A549 (cell line): ENCODE measurements around the gene GALNT7. TPM values are rescaled to one million over a fixed set of nuclear protein-coding genes. Genes with fewer than 3 reads are reported as not detected.

Experiments
- ATAC-seq, 2 experiments: fragments of 200-7000 bp in 1 of 2; fragments of >200 bp in 1 of 2; cut with Nextera tagmentation in 1 of 2; cut with Tn5 transposase in 1 of 2; 3 replicates each; pipeline versions ENCODE4 v1.8.0 to v1.9.1; 2018 to 2020; ENCODE audit warnings: mild to moderate bottlenecking in 1 of 2, moderate library complexity in 1 of 2
- CTCF ChIA-PET: fragments of 300-600 bp; sonication (Branson Sonifier 250); formaldehyde crosslinking; extraction: SDS; loops from one replicate; lab custom pipeline; 2021; ENCODE audit warnings: antibody characterized with exemption, inconsistent platforms; lab: Yijun Ruan, JAX
- POLR2A ChIA-PET: fragments of 350-600 bp; formaldehyde crosslinking; extraction: SDS; loops from one replicate; lab custom pipeline; 2021; ENCODE audit warnings: antibody characterized with exemption, inconsistent platforms; lab: Yijun Ruan, JAX
- DNase-seq, 2 experiments: peaks; one replicate each; pipeline versions ENCODE4 v3.0.0 to v3.0.0-alpha.2; 2011 to 2016; ENCODE audit warnings: low read depth in 1 of 2, low spot score in 1 of 2
- FAIRE-seq: peaks from 2 replicates; lab custom pipeline; 2011; peaks lifted over from hg19 to GRCh38; lab: Jason Lieb, UNC
- H3K27ac ChIP-seq, 2 experiments: fragments of >200 bp; sonication (Bioruptor Twin); formaldehyde crosslinking; 3 replicates each; pipeline ENCODE4 v1.5.1; 2016 to 2017
- H3K4me1 ChIP-seq: fragments of >200 bp; sonication (Bioruptor Twin); formaldehyde crosslinking; 3 replicates; pipeline ENCODE4 v1.6.1; 2016
- H3K4me2 ChIP-seq: fragments of >200 bp; sonication (Bioruptor Twin); formaldehyde crosslinking; 3 replicates; pipeline ENCODE4 v1.6.1; 2016
- H3K4me3 ChIP-seq: fragments of >200 bp; sonication (Bioruptor Twin); formaldehyde crosslinking; 3 replicates; pipeline ENCODE4 v1.5.1; 2016
- H3K9me3 ChIP-seq: fragments of >200 bp; sonication (Bioruptor Twin); formaldehyde crosslinking; 3 replicates; pipeline ENCODE4 v1.6.1; 2016
- CBX8 ChIP-seq: fragments of 200-600 bp; sonication (generic); IDR thresholded peaks from 2 replicates; pipeline ENCODE4 v1.6.1; 2016
- FOSL2 ChIP-seq, 2 experiments: fragments of 450-650 bp in 1 of 2; fragments of >200 bp in 1 of 2; sonication (Bioruptor Twin) in 1 of 2; formaldehyde crosslinking; IDR thresholded peaks; 2 replicates each; pipeline versions ENCODE4 v1.5.0 to v1.6.1; 2016 to 2020; ENCODE audit warnings: mild to moderate bottlenecking in 1 of 2, moderate library complexity in 1 of 2
- GATA3 ChIP-seq: IDR thresholded peaks from 2 replicates; pipeline ENCODE4 v1.6.1; 2012; ENCODE audit warnings: borderline replicate concordance
- HDAC2 ChIP-seq: fragments of 200-600 bp; sonication (generic); IDR thresholded peaks from 2 replicates; pipeline ENCODE4 v1.6.1; 2016
- HEYL ChIP-seq: fragments of 250-450 bp; sonication (Bioruptor Pico); IDR thresholded peaks from 2 replicates; pipeline ENCODE4 v1.8.0; 2021; ENCODE audit warnings: mild to moderate bottlenecking, moderate library complexity
- HOXA7 ChIP-seq: fragments of 250-450 bp; sonication (Bioruptor Pico); IDR thresholded peaks from 2 replicates; pipeline ENCODE4 v1.5.0; 2020; ENCODE audit warnings: mild to moderate bottlenecking, moderate library complexity
- HOXB13 ChIP-seq: fragments of 250-450 bp; sonication (Bioruptor Pico); IDR thresholded peaks from 2 replicates; pipeline ENCODE4 v1.5.0; 2020; ENCODE audit warnings: low read depth, mild to moderate bottlenecking, moderate library complexity
- JUN ChIP-seq, 2 experiments: fragments of >200 bp; sonication (Bioruptor Twin); formaldehyde crosslinking; IDR thresholded peaks; 2 replicates in 1 of 2; 3 replicates in 1 of 2; pipeline ENCODE4 v1.6.1; 2016 to 2017
- KDM1A ChIP-seq: fragments of 200-600 bp; sonication (generic); IDR thresholded peaks from 2 replicates; pipeline ENCODE4 v1.6.1; 2016; ENCODE audit warnings: low read depth, mild to moderate bottlenecking
- KDM5A ChIP-seq: fragments of 200-600 bp; sonication (generic); IDR thresholded peaks from 2 replicates; pipeline ENCODE4 v1.6.1; 2016; ENCODE audit warnings: antibody characterized with exemption, mild to moderate bottlenecking
- MAFK ChIP-seq: fragments of 450-650 bp; IDR thresholded peaks from 2 replicates; pipeline ENCODE4 v1.6.1; 2014; ENCODE audit not compliant: partially characterized antibody
- MAZ ChIP-seq: fragments of 150-350 bp; IDR thresholded peaks from 2 replicates; pipeline ENCODE4 v1.6.1; 2014; ENCODE audit warnings: antibody characterized with exemption, low read depth, low read length, borderline replicate concordance
- MYC ChIP-seq: IDR thresholded peaks from 2 replicates; pipeline ENCODE4 v1.6.1; 2012; ENCODE audit warnings: mild to moderate bottlenecking, inconsistent platforms, low read length, improper control_type of control experiment, borderline replicate concordance
- NR3C1 ChIP-seq: fragments of >200 bp; sonication (Bioruptor Twin); formaldehyde crosslinking; IDR thresholded peaks from 3 replicates; pipeline ENCODE4 v1.6.1; 2017
- PHF8 ChIP-seq: fragments of 200-600 bp; sonication (generic); IDR thresholded peaks from 2 replicates; pipeline ENCODE4 v1.6.1; 2016; ENCODE audit warnings: low read depth, mild to moderate bottlenecking, antibody characterized with exemption, moderate library complexity, borderline replicate concordance
- POLR2A ChIP-seq: IDR thresholded peaks from 2 replicates; pipeline ENCODE4 v1.6.1; 2012; ENCODE audit warnings: mild to moderate bottlenecking, low read length
- RAD21 ChIP-seq, 2 experiments: fragments of >200 bp in 1 of 2; sonication (Bioruptor Twin) in 1 of 2; formaldehyde crosslinking in 1 of 2; IDR thresholded peaks in 1 of 2; conservative IDR thresholded peaks in 1 of 2; 2 replicates in 1 of 2; 3 replicates in 1 of 2; pipeline ENCODE4 v1.6.1; 2012 to 2018; ENCODE audit warnings: inconsistent platforms in 1 of 2
- RFX5 ChIP-seq: fragments of 450-650 bp; IDR thresholded peaks from 2 replicates; pipeline ENCODE4 v1.7.1; 2014; ENCODE audit warnings: antibody characterized with exemption, mild to moderate bottlenecking, moderate library complexity
- RNF2 ChIP-seq: fragments of 200-600 bp; sonication (generic); IDR thresholded peaks from 2 replicates; pipeline ENCODE4 v1.6.1; 2016; ENCODE audit warnings: low read depth, mild to moderate bottlenecking, antibody characterized with exemption, moderate library complexity, borderline replicate concordance
- SREBF2 ChIP-seq: fragments of 450-650 bp; IDR thresholded peaks from 2 replicates; pipeline ENCODE4 v1.6.1; 2014; ENCODE audit warnings: mild to moderate bottlenecking, moderate library complexity
- ZC3H11A ChIP-seq: fragments of 450-650 bp; IDR thresholded peaks from 2 replicates; pipeline ENCODE4 v1.6.1; 2014; ENCODE audit warnings: antibody characterized with exemption, mild to moderate bottlenecking
- WGBS: methylation state at CpG from one replicate; pipeline ENCODE4 v1.1.6; 2017; ENCODE audit errors: missing lambda C conversion rate; 5-methylcytosine and 5-hydroxymethylcytosine counted together
- polyA plus RNA-seq, 4 experiments: library from polyadenylated mRNA; depleted of rRNA in 3 of 4; stranded (reverse); fragments of >200 nt; fragmentation: RNase III in 1 of 4; extraction: RNeasy Plus Mini Kit Qiagen cat#74134 plus additional on column Dnase treatment in 1 of 4; gene quantifications; 2 replicates in 3 of 4; 3 replicates in 1 of 4; pipeline ENCODE4 v1.2.3, GENCODE V29; 2011 to 2017
- TF ChIP-seq, protein P1 (sequence below): fragments of >200 bp; sonication (Bioruptor Twin); formaldehyde crosslinking; IDR thresholded peaks from 2 replicates; pipeline ENCODE4 v1.6.1; 2016
- TF ChIP-seq, protein P2 (sequence below): fragments of 200-600 bp; sonication (generic); IDR thresholded peaks from 2 replicates; pipeline ENCODE4 v1.6.1; 2016; ENCODE audit warnings: antibody characterized with exemption, mild to moderate bottlenecking, moderate library complexity
- TF ChIP-seq, protein P3 (sequence below): IDR thresholded peaks from 2 replicates; pipeline ENCODE4 v1.6.1; 2012
- TF ChIP-seq, protein P4 (sequence below): fragments of 450-650 bp; IDR thresholded peaks from 2 replicates; pipeline ENCODE4 v1.6.1; 2014; ENCODE audit warnings: antibody characterized with exemption
- TF ChIP-seq, protein P5 (sequence below): fragments of >200 bp; sonication (Bioruptor Twin); formaldehyde crosslinking; IDR thresholded peaks from 3 replicates; pipeline ENCODE4 v1.5.1; 2016
- TF ChIP-seq, protein P6 (sequence below): fragments of 150-350 bp; IDR thresholded peaks from 2 replicates; pipeline ENCODE4 v1.6.1; 2014; ENCODE audit warnings: low read depth, mild to moderate bottlenecking, low read length

Gene GALNT7
- polyA plus RNA-seq, 2 of the 4 experiments (the other 2 are of a cell fraction): 28.8 to 63.6 TPM

DNA sequence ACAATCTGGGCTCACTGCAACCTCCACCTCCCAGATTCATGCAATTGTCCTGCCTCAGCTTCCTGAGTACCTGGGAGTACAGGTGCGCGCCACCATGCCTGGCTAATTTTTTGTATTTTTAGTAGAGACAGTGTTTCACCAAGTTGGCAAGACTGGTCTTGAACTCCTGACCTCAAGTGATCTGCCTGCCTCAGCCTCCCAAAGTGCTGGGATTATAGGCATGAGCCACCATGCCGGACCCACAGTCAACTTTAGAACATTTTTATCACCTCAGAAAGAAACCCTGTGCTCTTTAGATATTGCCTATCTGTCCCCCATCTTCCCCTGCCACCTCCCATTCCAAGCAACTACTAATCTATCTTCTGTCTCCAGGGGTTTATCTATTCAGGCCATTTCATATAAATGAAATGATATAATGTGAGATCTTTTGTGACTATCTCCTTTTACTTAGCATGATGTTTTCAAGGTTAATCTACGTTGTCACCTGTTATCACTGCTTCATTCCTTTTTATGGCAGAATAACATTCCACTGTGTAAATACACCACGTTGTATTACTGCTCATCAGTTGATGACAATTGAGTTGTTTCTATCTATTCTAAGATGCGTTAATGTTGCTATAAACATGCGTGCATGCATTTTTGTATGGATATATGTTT, 44.3 kb upstream of the GALNT7 start:
- no peak for TF ChIP-seq MAFK
- TF ChIP-seq RAD21 (conservative IDR thresholded peaks at IDR 0.05 in 1 of 2, IDR thresholded peaks at IDR 0.05 in 1 of 2): no peak
- TF ChIP-seq CBX8: no peak
- TF ChIP-seq, protein P1, sequence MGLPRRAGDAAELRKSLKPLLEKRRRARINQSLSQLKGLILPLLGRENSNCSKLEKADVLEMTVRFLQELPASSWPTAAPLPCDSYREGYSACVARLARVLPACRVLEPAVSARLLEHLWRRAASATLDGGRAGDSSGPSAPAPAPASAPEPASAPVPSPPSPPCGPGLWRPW: no peak
- TF ChIP-seq POLR2A: no peak
- no peak for TF ChIP-seq JUN (IDR thresholded peaks at IDR 0.05)
- TF ChIP-seq HEYL: no peak
- no peak for TF ChIP-seq KDM5A
- no peak for TF ChIP-seq HOXA7 (CRISPR knock-in tag)
- TF ChIP-seq, protein P2, sequence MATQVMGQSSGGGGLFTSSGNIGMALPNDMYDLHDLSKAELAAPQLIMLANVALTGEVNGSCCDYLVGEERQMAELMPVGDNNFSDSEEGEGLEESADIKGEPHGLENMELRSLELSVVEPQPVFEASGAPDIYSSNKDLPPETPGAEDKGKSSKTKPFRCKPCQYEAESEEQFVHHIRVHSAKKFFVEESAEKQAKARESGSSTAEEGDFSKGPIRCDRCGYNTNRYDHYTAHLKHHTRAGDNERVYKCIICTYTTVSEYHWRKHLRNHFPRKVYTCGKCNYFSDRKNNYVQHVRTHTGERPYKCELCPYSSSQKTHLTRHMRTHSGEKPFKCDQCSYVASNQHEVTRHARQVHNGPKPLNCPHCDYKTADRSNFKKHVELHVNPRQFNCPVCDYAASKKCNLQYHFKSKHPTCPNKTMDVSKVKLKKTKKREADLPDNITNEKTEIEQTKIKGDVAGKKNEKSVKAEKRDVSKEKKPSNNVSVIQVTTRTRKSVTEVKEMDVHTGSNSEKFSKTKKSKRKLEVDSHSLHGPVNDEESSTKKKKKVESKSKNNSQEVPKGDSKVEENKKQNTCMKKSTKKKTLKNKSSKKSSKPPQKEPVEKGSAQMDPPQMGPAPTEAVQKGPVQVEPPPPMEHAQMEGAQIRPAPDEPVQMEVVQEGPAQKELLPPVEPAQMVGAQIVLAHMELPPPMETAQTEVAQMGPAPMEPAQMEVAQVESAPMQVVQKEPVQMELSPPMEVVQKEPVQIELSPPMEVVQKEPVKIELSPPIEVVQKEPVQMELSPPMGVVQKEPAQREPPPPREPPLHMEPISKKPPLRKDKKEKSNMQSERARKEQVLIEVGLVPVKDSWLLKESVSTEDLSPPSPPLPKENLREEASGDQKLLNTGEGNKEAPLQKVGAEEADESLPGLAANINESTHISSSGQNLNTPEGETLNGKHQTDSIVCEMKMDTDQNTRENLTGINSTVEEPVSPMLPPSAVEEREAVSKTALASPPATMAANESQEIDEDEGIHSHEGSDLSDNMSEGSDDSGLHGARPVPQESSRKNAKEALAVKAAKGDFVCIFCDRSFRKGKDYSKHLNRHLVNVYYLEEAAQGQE: no peak
- no peak for TF ChIP-seq NR3C1
- no peak for TF ChIP-seq FOSL2 (IDR thresholded peaks at IDR 0.05)
- TF ChIP-seq FOSL2 (CRISPR knock-in tag; IDR thresholded peaks at IDR 0.05): no peak
- TF ChIP-seq MAZ: no peak
- TF ChIP-seq, protein P3, sequence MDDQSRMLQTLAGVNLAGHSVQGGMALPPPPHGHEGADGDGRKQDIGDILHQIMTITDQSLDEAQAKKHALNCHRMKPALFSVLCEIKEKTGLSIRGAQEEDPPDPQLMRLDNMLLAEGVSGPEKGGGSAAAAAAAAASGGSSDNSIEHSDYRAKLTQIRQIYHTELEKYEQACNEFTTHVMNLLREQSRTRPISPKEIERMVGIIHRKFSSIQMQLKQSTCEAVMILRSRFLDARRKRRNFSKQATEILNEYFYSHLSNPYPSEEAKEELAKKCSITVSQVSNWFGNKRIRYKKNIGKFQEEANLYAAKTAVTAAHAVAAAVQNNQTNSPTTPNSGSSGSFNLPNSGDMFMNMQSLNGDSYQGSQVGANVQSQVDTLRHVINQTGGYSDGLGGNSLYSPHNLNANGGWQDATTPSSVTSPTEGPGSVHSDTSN: no peak
- no peak for TF ChIP-seq SREBF2
- CTCF ChIA-PET: no interaction called here

DNA sequence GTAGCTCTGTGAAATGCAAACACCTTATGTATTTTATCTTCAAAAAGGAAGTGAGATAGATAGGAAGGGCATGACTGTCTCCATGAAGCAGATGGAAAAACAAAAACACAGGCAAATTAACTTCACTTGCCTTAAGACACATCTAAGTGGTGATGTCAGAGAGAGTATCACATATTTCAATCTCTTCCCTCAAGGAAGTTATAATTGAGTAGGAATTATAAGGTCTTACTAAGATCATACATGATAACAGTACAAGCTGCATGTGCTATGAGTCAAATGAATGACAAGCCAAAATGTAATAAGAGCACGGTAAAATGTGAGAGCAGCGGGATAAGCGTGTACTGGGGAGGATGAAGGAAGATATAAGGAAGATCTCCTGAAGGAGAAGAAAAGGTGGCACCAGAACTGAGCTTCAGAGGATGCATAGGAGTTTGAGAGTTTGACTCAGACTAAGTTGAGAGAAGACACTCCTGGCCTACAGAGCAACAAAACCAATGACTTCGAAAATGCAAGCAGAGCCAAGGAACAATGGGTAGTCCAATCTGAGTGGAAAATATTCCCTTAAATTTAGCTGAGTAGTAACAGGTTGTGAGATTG, 43.3 kb upstream of the GALNT7 start:
- no peak for TF ChIP-seq HOXB13 (CRISPR knock-in tag)
- TF ChIP-seq PHF8: no peak
- TF ChIP-seq MYC: no peak
- TF ChIP-seq, protein P4, sequence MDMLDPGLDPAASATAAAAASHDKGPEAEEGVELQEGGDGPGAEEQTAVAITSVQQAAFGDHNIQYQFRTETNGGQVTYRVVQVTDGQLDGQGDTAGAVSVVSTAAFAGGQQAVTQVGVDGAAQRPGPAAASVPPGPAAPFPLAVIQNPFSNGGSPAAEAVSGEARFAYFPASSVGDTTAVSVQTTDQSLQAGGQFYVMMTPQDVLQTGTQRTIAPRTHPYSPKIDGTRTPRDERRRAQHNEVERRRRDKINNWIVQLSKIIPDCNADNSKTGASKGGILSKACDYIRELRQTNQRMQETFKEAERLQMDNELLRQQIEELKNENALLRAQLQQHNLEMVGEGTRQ: no peak
- TF ChIP-seq RAD21 (conservative IDR thresholded peaks at IDR 0.05 in 1 of 2, IDR thresholded peaks at IDR 0.05 in 1 of 2): no peak
- no peak for TF ChIP-seq KDM1A
- no peak for TF ChIP-seq RNF2
- TF ChIP-seq GATA3: no peak
- TF ChIP-seq, protein P5, sequence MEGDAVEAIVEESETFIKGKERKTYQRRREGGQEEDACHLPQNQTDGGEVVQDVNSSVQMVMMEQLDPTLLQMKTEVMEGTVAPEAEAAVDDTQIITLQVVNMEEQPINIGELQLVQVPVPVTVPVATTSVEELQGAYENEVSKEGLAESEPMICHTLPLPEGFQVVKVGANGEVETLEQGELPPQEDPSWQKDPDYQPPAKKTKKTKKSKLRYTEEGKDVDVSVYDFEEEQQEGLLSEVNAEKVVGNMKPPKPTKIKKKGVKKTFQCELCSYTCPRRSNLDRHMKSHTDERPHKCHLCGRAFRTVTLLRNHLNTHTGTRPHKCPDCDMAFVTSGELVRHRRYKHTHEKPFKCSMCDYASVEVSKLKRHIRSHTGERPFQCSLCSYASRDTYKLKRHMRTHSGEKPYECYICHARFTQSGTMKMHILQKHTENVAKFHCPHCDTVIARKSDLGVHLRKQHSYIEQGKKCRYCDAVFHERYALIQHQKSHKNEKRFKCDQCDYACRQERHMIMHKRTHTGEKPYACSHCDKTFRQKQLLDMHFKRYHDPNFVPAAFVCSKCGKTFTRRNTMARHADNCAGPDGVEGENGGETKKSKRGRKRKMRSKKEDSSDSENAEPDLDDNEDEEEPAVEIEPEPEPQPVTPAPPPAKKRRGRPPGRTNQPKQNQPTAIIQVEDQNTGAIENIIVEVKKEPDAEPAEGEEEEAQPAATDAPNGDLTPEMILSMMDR: no peak
- no peak for TF ChIP-seq MAFK
- TF ChIP-seq, protein P6, sequence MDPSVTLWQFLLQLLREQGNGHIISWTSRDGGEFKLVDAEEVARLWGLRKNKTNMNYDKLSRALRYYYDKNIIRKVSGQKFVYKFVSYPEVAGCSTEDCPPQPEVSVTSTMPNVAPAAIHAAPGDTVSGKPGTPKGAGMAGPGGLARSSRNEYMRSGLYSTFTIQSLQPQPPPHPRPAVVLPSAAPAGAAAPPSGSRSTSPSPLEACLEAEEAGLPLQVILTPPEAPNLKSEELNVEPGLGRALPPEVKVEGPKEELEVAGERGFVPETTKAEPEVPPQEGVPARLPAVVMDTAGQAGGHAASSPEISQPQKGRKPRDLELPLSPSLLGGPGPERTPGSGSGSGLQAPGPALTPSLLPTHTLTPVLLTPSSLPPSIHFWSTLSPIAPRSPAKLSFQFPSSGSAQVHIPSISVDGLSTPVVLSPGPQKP: no peak
- TF ChIP-seq HDAC2: no peak
- no peak for TF ChIP-seq RFX5
- TF ChIP-seq ZC3H11A: no peak
- no peak for TF ChIP-seq CBX8
- ATAC-seq: no peak
- ChIA-PET POLR2A (no interaction called here), CTCF (no interaction called here)
- H3K4me3 ChIP-seq: no peak overlapping the region
- no peaks in the 10 kb centered on the region for H3K9me3 ChIP-seq
- DNase-seq: no peak
- H3K4me1 ChIP-seq: no peaks in the 10 kb centered on the region
- no peak for FAIRE-seq
- H3K4me2 ChIP-seq: no peak overlapping the region
- no peak overlapping the region for H3K27ac ChIP-seq
- WGBS: 59% methylated on average over 4 of the region's 4 CpGs

More for the DNA sequence above, 44.3 kb upstream of the GALNT7 start:
- no peak overlapping the region for H3K27ac ChIP-seq
- POLR2A ChIA-PET: no interaction called here
- DNase-seq (no peak), FAIRE-seq (no peak), ATAC-seq (no peak)
- no peaks in the 10 kb centered on the region for H3K4me1 ChIP-seq
- H3K9me3 ChIP-seq: no peaks in the 10 kb centered on the region
- 87% methylated on average over 7 of the region's 7 CpGs for whole genome bisulfite sequencing
- H3K4me2 ChIP-seq: no peak overlapping the region
- H3K4me3 ChIP-seq: no peak overlapping the region
